Sigmoid colon (tissue), 7 donors: ENCODE results near the gene GLRA3. TPM values are rescaled to one million over a fixed set of nuclear protein-coding genes. Genes with fewer than 3 reads are reported as not detected.

ENCODE experiments used
- DNase-seq: peaks from one replicate; pipeline ENCODE4 v3.0.0-alpha.2; 2019
- H3K27ac ChIP-seq, 4 donors: fragments of 200-600 bp; sonication (generic); one replicate each; pipeline ENCODE4 v1.5.1; 2016 to 2019; ENCODE audit warnings: mild to moderate bottlenecking in 1 of 4
- H3K27me3 ChIP-seq, 3 donors: fragments of 200-600 bp; sonication (generic); one replicate each; pipeline ENCODE4 v1.5.1; 2019; ENCODE audit warnings: mild to moderate bottlenecking in 1 of 3
- H3K36me3 ChIP-seq, 4 donors: fragments of 200-600 bp; sonication (generic); one replicate each; pipeline ENCODE4 v1.5.1; 2016 to 2019
- H3K4me1 ChIP-seq, 4 donors: fragments of 200-600 bp; sonication (generic); one replicate each; pipeline ENCODE4 v1.5.1; 2017 to 2019
- H3K4me3 ChIP-seq, 4 donors: fragments of 200-600 bp; sonication (generic); one replicate each; pipeline ENCODE4 v1.5.1; 2017 to 2019; ENCODE audit warnings: mild to moderate bottlenecking in 2 of 4, moderate library complexity in 1 of 4
- H3K9me3 ChIP-seq, 4 donors: fragments of 200-600 bp in 3 of 4; sonication (generic) in 3 of 4; one replicate each; pipeline versions ENCODE4 v1.5.1 to v1.6.1; 2013 to 2019
- CTCF ChIP-seq, 4 experiments: fragments of 450-650 bp in 3 of 4; fragments of 200-600 bp in 1 of 4; IDR thresholded peaks; one replicate each; pipeline ENCODE4 v1.5.1; 2016 to 2019; ENCODE audit warnings: antibody characterized with exemption in 4 of 4, mild to moderate bottlenecking in 3 of 4, moderate library complexity in 2 of 4
- EP300 ChIP-seq, 4 donors: sonication (generic); formaldehyde crosslinking; IDR thresholded peaks; one replicate each; pipeline ENCODE4 v1.6.1; 2017; ENCODE audit warnings: antibody characterized with exemption in 4 of 4
- POLR2A ChIP-seq, 2 donors: fragments of 450-650 bp; IDR thresholded peaks; one replicate each; pipeline ENCODE4 v1.6.1; 2016; ENCODE audit warnings: antibody characterized with exemption in 2 of 2, mild to moderate bottlenecking in 2 of 2, moderate library complexity in 2 of 2
- POLR2AphosphoS5 ChIP-seq, 4 donors: sonication (generic); formaldehyde crosslinking; IDR thresholded peaks; one replicate each; pipeline ENCODE4 v1.6.1; 2017; ENCODE audit warnings: antibody characterized with exemption in 4 of 4
- WGBS, 2 donors: extraction: QIAGEN DNeasy Blood & Tissue Kit; methylation state at CpG; one replicate each; pipeline ENCODE4 v1.1.7; 2013; 5-methylcytosine and 5-hydroxymethylcytosine counted together
- intact Hi-C: fragments of 100-400 bp; cut with DNase I; formaldehyde crosslinking; loops from one replicate; pipeline ENCODE4 v1.15.1; 2023
- polyA plus RNA-seq, 3 donors: library from polyadenylated mRNA; stranded (reverse); fragments of 200-250 nt; gene quantifications; one replicate each; pipeline ENCODE4 v1.2.3, GENCODE V29; 2013
- total RNA-seq, 4 donors: library from RNA; depleted of rRNA; stranded (reverse); fragments of >200 nt; gene quantifications; one replicate each; pipeline ENCODE4 v1.1.0, GENCODE V29; 2016
- donor health status: healthy with polysubstance abuse.
- donor health status: Bipolar disorder and iron deficiency.
- donor health status: healthy.

The GLRA3 gene
- total and polyA plus RNA-seq, 7 donors = under 0.01 to 0.33 (median 0.04) TPM; not detected in 2

- peak overlapping the region in 3 of 4 donors; percentile 19 to 58 (median 33) for H3K27ac ChIP-seq
- no peaks in the 10 kb centered on the region for H3K27me3 ChIP-seq
- H3K36me3 ChIP-seq = no peaks in the 10 kb centered on the region
- H3K4me3 ChIP-seq = no peak overlapping the region
- DNase-seq = no peak
- 51 to 56% methylated on average over 4 of the region's 4 CpGs for WGBS, 2 donors
- no peaks in the 10 kb centered on the region for H3K9me3 ChIP-seq
- H3K4me1 ChIP-seq = peaks cover 0 to 31% (median 16%) of the 10 kb centered on the region in 4 donors
- intact Hi-C loops = no loop called here
- peak in 1 of 4 donors; percentile 36 for TF ChIP-seq POLR2AphosphoS5 (IDR thresholded peaks at IDR 0.05)
- TF ChIP-seq CTCF (IDR thresholded peaks at IDR 0.05) = no peak
- TF ChIP-seq EP300 (IDR thresholded peaks at IDR 0.05) = peak in 1 of 4 donors; percentile 24
Observed at GRCh38 chr4:174604198-174604597, 224.8 kb downstream of the GLRA3 start.

- WGBS, 2 donors = 86 to 90% methylated on average over 1 of the region's 1 CpG
- Histone ChIP-seq H3K36me3 (no peaks in the 10 kb centered on the region), H3K27me3 (no peaks in the 10 kb centered on the region), H3K4me3 (no peak overlapping the region), H3K4me1 (peaks cover 0 to 31% (median 20%) of the 10 kb centered on the region in 4 donors), H3K9me3 (no peaks in the 10 kb centered on the region), H3K27ac (peak overlapping the region in 2 of 4 donors; percentile 8 to 65)
- TF ChIP-seq EP300 (IDR thresholded peaks at IDR 0.05) = no peak
- no peak for TF ChIP-seq POLR2AphosphoS5 (IDR thresholded peaks at IDR 0.05)
- no peak for DNase-seq
- intact Hi-C loops = no loop called here
Observed at GRCh38 chr4:174600391-174600790, 228.7 kb downstream of the GLRA3 start.

GRCh38 chr4:174598800-174599199 is 230.2 kb downstream of the GLRA3 start:
- Histone ChIP-seq H3K36me3 (no peaks in the 10 kb centered on the region), H3K27me3 (no peaks in the 10 kb centered on the region), H3K4me3 (no peak overlapping the region), H3K9me3 (no peaks in the 10 kb centered on the region), H3K4me1 (peaks cover 0 to 22% (median 10%) of the 10 kb centered on the region in 4 donors), H3K27ac (peak overlapping the region in 2 of 4 donors; percentile 21 to 65)
- WGBS, 2 donors = 71 to 74% methylated on average over 3 of the region's 3 CpGs
- TF ChIP-seq POLR2AphosphoS5 (IDR thresholded peaks at IDR 0.05) (peak; percentile 29 to 62 (median 48)), CTCF (IDR thresholded peaks at IDR 0.05) (no peak), POLR2A (IDR thresholded peaks at IDR 0.05) (no peak), EP300 (IDR thresholded peaks at IDR 0.05) (peak in 3 of 4 donors; percentile 3 to 33 (median 7))
- DNase-seq = no peak
- intact Hi-C loops = loop anchor here (2.0 to 5.0 kb wide), 2 partner anchors 76 to 148 kb away; partner anchors contain the start of gene HPGD

GRCh38 chr4:174596513-174596912 is 232.5 kb downstream of the GLRA3 start:
- no peaks in the 10 kb centered on the region for H3K9me3 ChIP-seq
- TF ChIP-seq EP300 (IDR thresholded peaks at IDR 0.05) = no peak
- TF ChIP-seq POLR2A (IDR thresholded peaks at IDR 0.05) = no peak
- no peak for TF ChIP-seq POLR2AphosphoS5 (IDR thresholded peaks at IDR 0.05)
- TF ChIP-seq CTCF (IDR thresholded peaks at IDR 0.05) = no peak
- no peaks in the 10 kb centered on the region for H3K27me3 ChIP-seq
- no peak overlapping the region for H3K4me3 ChIP-seq
- H3K36me3 ChIP-seq = no peaks in the 10 kb centered on the region
- H3K27ac ChIP-seq = no peak overlapping the region
- DNase-seq = no peak
- peaks cover 0 to 26% (median 9%) of the 10 kb centered on the region in 4 donors for H3K4me1 ChIP-seq
- intact Hi-C loops = loop anchor here (5.0 kb wide), 1 partner anchor 74 kb away; the partner anchor contains the start of gene HPGD
- WGBS, 2 donors = 39 to 60% methylated on average over 1 of the region's 1 CpG

GRCh38 chr4:174595141-174595929 is 233.7 kb downstream of the GLRA3 start:
- peaks cover 0 to 15% (median 3%) of the 10 kb centered on the region in 4 donors for H3K4me1 ChIP-seq
- 89% methylated on average over 4 of the region's 4 CpGs for WGBS, 2 donors
- no peak for DNase-seq
- intact Hi-C loops = loop anchor here (5.0 kb wide), 1 partner anchor 73 kb away; the partner anchor contains the start of gene HPGD
- H3K9me3 ChIP-seq = no peaks in the 10 kb centered on the region
- H3K36me3 ChIP-seq = no peaks in the 10 kb centered on the region
- no peak overlapping the region for H3K4me3 ChIP-seq
- H3K27ac ChIP-seq = no peak overlapping the region
- no peak for TF ChIP-seq POLR2AphosphoS5 (IDR thresholded peaks at IDR 0.05)
- TF ChIP-seq POLR2A (IDR thresholded peaks at IDR 0.05) = no peak
- TF ChIP-seq CTCF (IDR thresholded peaks at IDR 0.05) = no peak
- TF ChIP-seq EP300 (IDR thresholded peaks at IDR 0.05) = no peak
- no peaks in the 10 kb centered on the region for H3K27me3 ChIP-seq
